ENCODE measurements around the gene PXT1. TPM values are rescaled to one million over a fixed set of nuclear protein-coding genes. Genes with fewer than 3 reads are reported as not detected.
A peak's percentile ranks its signal among the peaks of the same experiment; 100 is the strongest.

Gene PXT1
- total RNA-seq, 1 donor from 2014 or later = not detected

- H3K27ac Mint-ChIP-seq (ENCODE audit: unreplicated experiment) = no peak overlapping the region
- no peaks in the 10 kb centered on the region for H3K9me3 Mint-ChIP-seq (ENCODE audit: unreplicated experiment)
- peak; percentile 34 for DNase-seq
Measured at GRCh38 chr6:36373368-36374019, 69.2 kb downstream of the PXT1 start.

GRCh38 chr6:36372088-36372487 lies 70.6 kb downstream of the PXT1 start:
- Mint-ChIP-seq H3K27ac (ENCODE audit: unreplicated experiment) (no peak overlapping the region), H3K4me1 (ENCODE audit: low read depth, unreplicated experiment) (no peaks in the 10 kb centered on the region), H3K9me3 (ENCODE audit: unreplicated experiment) (no peaks in the 10 kb centered on the region), H3K36me3 (ENCODE audit: unreplicated experiment) (no peaks in the 10 kb centered on the region), H3K27me3 (ENCODE audit: unreplicated experiment) (peaks cover 2% of the 10 kb centered on the region), H3K4me3 (ENCODE audit: unreplicated experiment) (no peak overlapping the region)
- no peak for TF ChIP-seq CTCF (IDR thresholded peaks at IDR 0.05; ENCODE audit: partially characterized antibody, unreplicated experiment)
- no peak for DNase-seq

More at GRCh38 chr6:36373368-36374019, 69.2 kb downstream of the PXT1 start:
- TF ChIP-seq CTCF (IDR thresholded peaks at IDR 0.05; ENCODE audit: partially characterized antibody, unreplicated experiment) = no peak
- no peak overlapping the region for H3K4me3 Mint-ChIP-seq (ENCODE audit: unreplicated experiment)
- peaks cover 2% of the 10 kb centered on the region for H3K27me3 Mint-ChIP-seq (ENCODE audit: unreplicated experiment)
- H3K4me1 Mint-ChIP-seq (ENCODE audit: low read depth, unreplicated experiment) = no peaks in the 10 kb centered on the region
- no peaks in the 10 kb centered on the region for H3K36me3 Mint-ChIP-seq (ENCODE audit: unreplicated experiment)

- no peak for TF ChIP-seq CTCF (IDR thresholded peaks at IDR 0.05; ENCODE audit: partially characterized antibody, unreplicated experiment)
- Mint-ChIP-seq H3K9me3 (ENCODE audit: unreplicated experiment) (no peaks in the 10 kb centered on the region), H3K27ac (ENCODE audit: unreplicated experiment) (no peak overlapping the region), H3K36me3 (ENCODE audit: unreplicated experiment) (no peaks in the 10 kb centered on the region), H3K4me1 (ENCODE audit: low read depth, unreplicated experiment) (no peaks in the 10 kb centered on the region), H3K4me3 (ENCODE audit: unreplicated experiment) (no peak overlapping the region), H3K27me3 (ENCODE audit: unreplicated experiment) (peaks cover 2% of the 10 kb centered on the region)
- DNase-seq = no peak
Measured at GRCh38 chr6:36371211-36371610, 71.4 kb downstream of the PXT1 start.

- H3K4me1 Mint-ChIP-seq (ENCODE audit: low read depth, unreplicated experiment) = no peaks in the 10 kb centered on the region
Measured at GRCh38 chr6:36370638-36371037, 72.0 kb downstream of the PXT1 start.

More at GRCh38 chr6:36370638-36371037, 72.0 kb downstream of the PXT1 start:
- H3K27ac Mint-ChIP-seq (ENCODE audit: unreplicated experiment) = no peak overlapping the region
- no peaks in the 10 kb centered on the region for H3K36me3 Mint-ChIP-seq (ENCODE audit: unreplicated experiment)
- no peak for DNase-seq
- no peak overlapping the region for H3K4me3 Mint-ChIP-seq (ENCODE audit: unreplicated experiment)
- peaks cover 2% of the 10 kb centered on the region for H3K27me3 Mint-ChIP-seq (ENCODE audit: unreplicated experiment)
- no peak for TF ChIP-seq CTCF (IDR thresholded peaks at IDR 0.05; ENCODE audit: partially characterized antibody, unreplicated experiment)
- H3K9me3 Mint-ChIP-seq (ENCODE audit: unreplicated experiment) = no peaks in the 10 kb centered on the region

All from glutamatergic neuron (in vitro differentiated cells).